ENCODE data around the gene IFI27L1. TPM values are rescaled to one million over a fixed set of nuclear protein-coding genes. Genes with fewer than 3 reads are reported as not detected.

IFI27L1 gene
- total RNA-seq, 1 donor, result 9.8 TPM

DNA sequence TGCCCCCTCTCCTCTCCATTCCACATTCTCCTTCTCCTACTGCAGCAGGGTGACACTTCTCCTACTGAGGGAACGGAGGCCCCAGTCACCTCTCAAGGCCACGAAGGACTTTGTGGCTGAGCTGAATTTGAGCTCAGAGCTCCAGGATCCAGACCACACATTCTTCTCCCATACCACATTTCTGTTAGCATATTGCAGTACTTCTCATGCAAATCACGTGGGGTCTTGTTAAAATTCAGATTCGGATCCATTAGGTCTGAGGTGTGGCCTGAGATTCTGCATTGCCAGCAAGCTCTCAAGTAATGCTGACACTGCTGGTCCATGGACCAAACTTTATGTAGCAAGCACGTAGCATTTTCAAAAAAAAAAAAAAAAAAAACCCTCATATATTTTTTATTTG, 57.9 kb downstream of the IFI27L1 start:
- TF ChIP-seq, protein P1, sequence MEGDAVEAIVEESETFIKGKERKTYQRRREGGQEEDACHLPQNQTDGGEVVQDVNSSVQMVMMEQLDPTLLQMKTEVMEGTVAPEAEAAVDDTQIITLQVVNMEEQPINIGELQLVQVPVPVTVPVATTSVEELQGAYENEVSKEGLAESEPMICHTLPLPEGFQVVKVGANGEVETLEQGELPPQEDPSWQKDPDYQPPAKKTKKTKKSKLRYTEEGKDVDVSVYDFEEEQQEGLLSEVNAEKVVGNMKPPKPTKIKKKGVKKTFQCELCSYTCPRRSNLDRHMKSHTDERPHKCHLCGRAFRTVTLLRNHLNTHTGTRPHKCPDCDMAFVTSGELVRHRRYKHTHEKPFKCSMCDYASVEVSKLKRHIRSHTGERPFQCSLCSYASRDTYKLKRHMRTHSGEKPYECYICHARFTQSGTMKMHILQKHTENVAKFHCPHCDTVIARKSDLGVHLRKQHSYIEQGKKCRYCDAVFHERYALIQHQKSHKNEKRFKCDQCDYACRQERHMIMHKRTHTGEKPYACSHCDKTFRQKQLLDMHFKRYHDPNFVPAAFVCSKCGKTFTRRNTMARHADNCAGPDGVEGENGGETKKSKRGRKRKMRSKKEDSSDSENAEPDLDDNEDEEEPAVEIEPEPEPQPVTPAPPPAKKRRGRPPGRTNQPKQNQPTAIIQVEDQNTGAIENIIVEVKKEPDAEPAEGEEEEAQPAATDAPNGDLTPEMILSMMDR (IDR thresholded peaks at IDR 0.05; ENCODE audit: extremely low read depth, low read depth, low read length), result no peak
- DNase-seq (ENCODE audit: insufficient read length, low spot score, missing footprints), result peak; percentile 50

DNA sequence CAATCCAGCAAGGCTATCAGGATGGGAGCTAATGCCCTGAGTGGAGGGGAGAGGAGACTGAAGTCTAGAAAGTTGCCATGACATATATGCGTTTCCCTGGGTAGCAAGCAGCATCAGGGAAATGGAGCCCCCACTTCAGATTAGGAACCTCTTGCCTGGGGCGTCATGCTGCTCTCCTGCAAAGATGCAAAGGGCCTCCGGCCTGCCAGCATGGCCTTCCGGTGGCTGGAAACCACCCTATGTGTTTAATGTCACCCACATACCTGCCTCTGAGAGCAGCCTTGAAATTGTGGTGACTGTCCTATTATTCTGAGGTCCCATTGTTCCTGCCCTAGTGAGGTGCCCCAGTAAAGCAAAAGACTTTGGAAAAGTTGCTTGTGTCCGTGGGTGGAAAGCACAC, 58.3 kb downstream of the IFI27L1 start:
- Histone ChIP-seq H3K27me3 (ENCODE audit: insufficient read depth, low read length) (no peaks in the 10 kb centered on the region), H3K79me2 (ENCODE audit: insufficient read depth, low read length) (no peaks in the 10 kb centered on the region)
- TF ChIP-seq, protein P1 (IDR thresholded peaks at IDR 0.05; ENCODE audit: extremely low read depth, low read depth, low read length), result no peak

More for the DNA sequence above, 57.9 kb downstream of the IFI27L1 start:
- Histone ChIP-seq H3K4me1 (ENCODE audit: insufficient read depth, low read length) (peaks cover 2% of the 10 kb centered on the region), H3K27me3 (ENCODE audit: insufficient read depth, low read length) (peaks cover 3% of the 10 kb centered on the region), H2AFZ (ENCODE audit: low read length) (no peak overlapping the region), H3K9me3 (ENCODE audit: low read depth, low read length) (no peaks in the 10 kb centered on the region), H3K27ac (ENCODE audit: low read depth, low read length) (no peak overlapping the region), H4K20me1 (ENCODE audit: insufficient read depth, low read length) (no peaks in the 10 kb centered on the region), H3K4me2 (ENCODE audit: insufficient read depth, low read length) (no peak overlapping the region), H3K79me2 (ENCODE audit: insufficient read depth, low read length) (no peaks in the 10 kb centered on the region), H3K4me3 (ENCODE audit: insufficient read depth, low read length) (no peak overlapping the region), H3K36me3 (ENCODE audit: insufficient read depth, low read length) (no peaks in the 10 kb centered on the region)

DNA sequence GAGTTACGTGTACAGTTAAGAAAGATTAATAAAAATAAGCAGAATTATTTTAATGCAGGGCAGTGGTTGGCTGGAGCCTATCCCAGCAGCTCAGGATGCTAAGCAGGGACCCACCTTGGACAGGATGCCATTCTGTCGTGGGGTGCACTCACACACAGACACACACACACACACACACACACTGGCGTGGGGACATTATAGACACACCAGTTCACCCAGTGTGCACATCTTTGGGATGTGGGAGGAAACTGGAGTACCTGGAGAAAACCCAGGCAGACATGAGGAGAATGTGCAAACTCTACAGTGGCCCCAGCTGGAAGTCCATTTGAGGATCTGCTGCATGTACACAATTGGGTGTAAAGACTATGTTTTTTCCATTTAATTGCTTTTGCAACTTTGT, 61.1 kb downstream of the IFI27L1 start:
- no peaks in the 10 kb centered on the region for H3K9me3 ChIP-seq (ENCODE audit: low read depth, low read length)
- no peak overlapping the region for H3K27ac ChIP-seq (ENCODE audit: low read depth, low read length)
- H2AFZ ChIP-seq (ENCODE audit: low read length), result no peak overlapping the region
- no peaks in the 10 kb centered on the region for H3K36me3 ChIP-seq (ENCODE audit: insufficient read depth, low read length)
- no peak for DNase-seq (ENCODE audit: insufficient read length, low spot score, missing footprints)
- TF ChIP-seq, protein P1 (IDR thresholded peaks at IDR 0.05; ENCODE audit: extremely low read depth, low read depth, low read length), result no peak
- H3K4me3 ChIP-seq (ENCODE audit: insufficient read depth, low read length), result no peak overlapping the region
- H3K4me1 ChIP-seq (ENCODE audit: insufficient read depth, low read length), result no peaks in the 10 kb centered on the region
- H3K27me3 ChIP-seq (ENCODE audit: insufficient read depth, low read length), result no peaks in the 10 kb centered on the region
- no peak overlapping the region for H3K4me2 ChIP-seq (ENCODE audit: insufficient read depth, low read length)
- no peaks in the 10 kb centered on the region for H3K79me2 ChIP-seq (ENCODE audit: insufficient read depth, low read length)
- H4K20me1 ChIP-seq (ENCODE audit: insufficient read depth, low read length), result no peaks in the 10 kb centered on the region

More for the DNA sequence above, 58.3 kb downstream of the IFI27L1 start:
- peaks cover 2% of the 10 kb centered on the region for H3K4me1 ChIP-seq (ENCODE audit: insufficient read depth, low read length)
- no peak overlapping the region for H2AFZ ChIP-seq (ENCODE audit: low read length)
- no peaks in the 10 kb centered on the region for H3K36me3 ChIP-seq (ENCODE audit: insufficient read depth, low read length)
- no peaks in the 10 kb centered on the region for H3K9me3 ChIP-seq (ENCODE audit: low read depth, low read length)
- no peak overlapping the region for H3K27ac ChIP-seq (ENCODE audit: low read depth, low read length)
- H3K4me2 ChIP-seq (ENCODE audit: insufficient read depth, low read length), result no peak overlapping the region
- no peak overlapping the region for H3K4me3 ChIP-seq (ENCODE audit: insufficient read depth, low read length)
- no peaks in the 10 kb centered on the region for H4K20me1 ChIP-seq (ENCODE audit: insufficient read depth, low read length)
- no peak for DNase-seq (ENCODE audit: insufficient read length, low spot score, missing footprints)

DNA sequence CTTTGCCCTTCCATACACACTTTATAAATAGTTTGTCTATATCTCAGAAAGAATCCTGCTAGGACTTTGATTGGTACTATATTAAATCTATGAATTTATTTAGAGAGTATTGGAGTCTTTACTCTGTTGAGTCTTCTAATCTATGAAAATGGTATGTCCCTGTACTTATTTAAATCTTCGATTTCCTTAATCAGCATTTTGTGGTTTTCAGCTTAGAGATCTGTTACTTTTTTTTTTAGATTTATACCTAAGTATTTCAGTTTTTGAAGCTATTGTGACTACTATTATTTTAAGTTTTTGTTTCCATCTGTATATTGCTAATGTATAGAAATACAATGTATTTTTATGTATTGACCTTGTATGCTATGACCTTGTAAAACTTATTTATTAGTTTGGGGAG, 61.7 kb downstream of the IFI27L1 start:
- Histone ChIP-seq H3K4me2 (ENCODE audit: insufficient read depth, low read length) (no peak overlapping the region), H3K4me3 (ENCODE audit: insufficient read depth, low read length) (no peak overlapping the region), H3K4me1 (ENCODE audit: insufficient read depth, low read length) (no peaks in the 10 kb centered on the region), H3K27me3 (ENCODE audit: insufficient read depth, low read length) (no peaks in the 10 kb centered on the region), H2AFZ (ENCODE audit: low read length) (no peak overlapping the region), H3K9me3 (ENCODE audit: low read depth, low read length) (no peaks in the 10 kb centered on the region), H3K79me2 (ENCODE audit: insufficient read depth, low read length) (no peaks in the 10 kb centered on the region), H3K27ac (ENCODE audit: low read depth, low read length) (no peak overlapping the region), H3K36me3 (ENCODE audit: insufficient read depth, low read length) (no peaks in the 10 kb centered on the region), H4K20me1 (ENCODE audit: insufficient read depth, low read length) (no peaks in the 10 kb centered on the region)
- TF ChIP-seq, protein P1 (IDR thresholded peaks at IDR 0.05; ENCODE audit: extremely low read depth, low read depth, low read length), result no peak
- no peak for DNase-seq (ENCODE audit: insufficient read length, low spot score, missing footprints)
